NB4 (cell line): ENCODE results near the gene ENOX2.

Experiments
- POLR2A ChIP-seq: IDR thresholded peaks from 2 replicates; pipeline ENCODE4 v1.6.1; 2011; ENCODE audit warnings: mild to moderate bottlenecking; ENCODE audit not compliant: insufficient read length; ENCODE audit errors: extremely low read depth
- TF ChIP-seq, protein P1 (sequence below): IDR thresholded peaks from one replicate; pipeline ENCODE4 v1.5.1; 2012; ENCODE audit warnings: low read depth, low read length
- TF ChIP-seq, protein P2 (sequence below): IDR thresholded peaks from 2 replicates; pipeline ENCODE4 v1.6.1; 2011; ENCODE audit warnings: low read depth, low read length

DNA sequence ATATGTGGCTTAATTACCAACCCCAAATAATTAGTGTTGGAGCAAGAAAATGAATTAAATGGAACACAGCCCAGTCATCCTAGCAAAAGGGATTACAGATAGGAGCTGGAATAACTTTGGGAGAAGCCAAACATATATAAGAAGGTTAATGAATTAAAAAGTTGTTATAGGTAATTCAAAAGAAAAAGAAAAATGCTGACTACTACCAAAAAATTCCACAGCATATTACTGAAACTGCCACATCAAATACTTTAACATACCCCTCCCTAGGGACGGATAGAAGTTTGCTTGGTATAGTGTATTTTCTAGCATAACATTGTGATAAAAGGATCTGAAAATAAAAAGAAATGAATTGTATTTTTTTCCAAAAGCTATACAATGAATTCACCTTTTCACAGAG, 99.5 kb downstream of the ENOX2 start:
- TF ChIP-seq, protein P1, sequence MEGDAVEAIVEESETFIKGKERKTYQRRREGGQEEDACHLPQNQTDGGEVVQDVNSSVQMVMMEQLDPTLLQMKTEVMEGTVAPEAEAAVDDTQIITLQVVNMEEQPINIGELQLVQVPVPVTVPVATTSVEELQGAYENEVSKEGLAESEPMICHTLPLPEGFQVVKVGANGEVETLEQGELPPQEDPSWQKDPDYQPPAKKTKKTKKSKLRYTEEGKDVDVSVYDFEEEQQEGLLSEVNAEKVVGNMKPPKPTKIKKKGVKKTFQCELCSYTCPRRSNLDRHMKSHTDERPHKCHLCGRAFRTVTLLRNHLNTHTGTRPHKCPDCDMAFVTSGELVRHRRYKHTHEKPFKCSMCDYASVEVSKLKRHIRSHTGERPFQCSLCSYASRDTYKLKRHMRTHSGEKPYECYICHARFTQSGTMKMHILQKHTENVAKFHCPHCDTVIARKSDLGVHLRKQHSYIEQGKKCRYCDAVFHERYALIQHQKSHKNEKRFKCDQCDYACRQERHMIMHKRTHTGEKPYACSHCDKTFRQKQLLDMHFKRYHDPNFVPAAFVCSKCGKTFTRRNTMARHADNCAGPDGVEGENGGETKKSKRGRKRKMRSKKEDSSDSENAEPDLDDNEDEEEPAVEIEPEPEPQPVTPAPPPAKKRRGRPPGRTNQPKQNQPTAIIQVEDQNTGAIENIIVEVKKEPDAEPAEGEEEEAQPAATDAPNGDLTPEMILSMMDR: no peak
- TF ChIP-seq POLR2A: no peak
- TF ChIP-seq, protein P2, sequence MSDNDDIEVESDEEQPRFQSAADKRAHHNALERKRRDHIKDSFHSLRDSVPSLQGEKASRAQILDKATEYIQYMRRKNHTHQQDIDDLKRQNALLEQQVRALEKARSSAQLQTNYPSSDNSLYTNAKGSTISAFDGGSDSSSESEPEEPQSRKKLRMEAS: no peak
